Measurements from ENCODE around the gene SLC32A1.
A peak's percentile ranks its signal among the peaks of the same experiment; 100 is the strongest.

The SLC32A1 gene

GRCh38 chr20:38752029-38752428, 27.7 kb downstream of the SLC32A1 start:
- DNase-seq (ENCODE audit: low read depth) = no peak

GRCh38 chr20:38754924-38755323, 30.6 kb downstream of the SLC32A1 start:
- DNase-seq (ENCODE audit: low read depth) = no peak

DNA sequence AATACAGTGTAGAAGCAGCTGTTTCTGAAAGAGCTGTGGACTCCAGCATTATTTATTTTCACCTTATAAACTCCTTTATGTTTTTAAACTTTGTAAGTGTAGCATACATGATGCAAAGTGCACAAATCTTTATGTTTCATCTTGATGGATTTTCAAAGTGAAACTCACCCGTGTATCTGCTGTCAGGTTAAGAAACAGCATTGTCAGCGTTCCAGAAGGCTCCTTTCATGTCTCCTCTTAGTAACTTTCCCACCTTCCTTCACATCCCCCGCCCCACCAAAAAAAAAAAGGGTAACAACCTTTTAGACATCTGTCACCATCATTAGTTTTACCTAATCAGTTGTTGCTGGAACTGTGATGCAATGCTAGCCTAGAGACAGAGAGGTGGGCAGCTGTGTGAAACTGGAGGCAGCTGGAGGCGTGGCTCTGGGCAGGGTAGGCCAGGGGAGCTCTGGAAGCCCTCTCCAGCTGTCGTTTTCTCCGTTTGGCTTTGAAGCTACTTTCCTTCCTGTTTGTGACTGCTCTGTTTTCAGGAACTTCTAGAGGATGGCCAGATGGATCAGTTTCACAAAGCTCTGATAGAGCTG, 31.1 kb downstream of the SLC32A1 start:
- DNase-seq (ENCODE audit: low read depth) = no peak

DNA sequence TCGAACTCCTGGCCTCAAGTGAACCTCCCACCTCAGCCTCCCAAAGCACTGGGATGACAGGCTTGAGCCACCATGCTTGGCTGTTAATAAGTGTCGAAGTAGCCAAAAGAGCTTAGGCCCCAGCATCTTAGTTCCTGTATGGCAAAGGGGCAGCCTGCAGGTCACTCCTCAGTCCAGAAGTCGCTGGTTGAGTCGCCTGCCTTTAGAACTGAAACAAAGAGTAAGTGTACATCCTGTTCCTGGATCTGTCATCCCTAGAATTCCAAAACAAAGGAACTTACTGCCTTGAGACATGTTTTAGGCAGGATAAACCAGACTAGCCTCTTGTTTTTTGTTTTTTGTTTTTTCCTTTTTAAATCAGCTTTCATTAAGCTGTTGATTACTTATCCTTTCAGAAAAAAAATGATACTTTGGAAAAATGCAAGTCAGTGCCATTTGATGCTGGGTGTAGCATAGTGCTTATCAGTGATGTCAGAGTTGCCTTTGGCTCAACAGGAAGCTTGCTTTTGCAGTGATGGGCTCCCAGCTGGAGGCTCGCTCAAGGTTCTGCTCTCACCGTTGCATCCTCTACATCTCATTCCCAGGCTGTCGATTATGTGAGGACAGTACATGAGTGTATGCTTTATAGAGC, 33.0 kb downstream of the SLC32A1 start:
- DNase-seq (ENCODE audit: low read depth) = no peak

DNA sequence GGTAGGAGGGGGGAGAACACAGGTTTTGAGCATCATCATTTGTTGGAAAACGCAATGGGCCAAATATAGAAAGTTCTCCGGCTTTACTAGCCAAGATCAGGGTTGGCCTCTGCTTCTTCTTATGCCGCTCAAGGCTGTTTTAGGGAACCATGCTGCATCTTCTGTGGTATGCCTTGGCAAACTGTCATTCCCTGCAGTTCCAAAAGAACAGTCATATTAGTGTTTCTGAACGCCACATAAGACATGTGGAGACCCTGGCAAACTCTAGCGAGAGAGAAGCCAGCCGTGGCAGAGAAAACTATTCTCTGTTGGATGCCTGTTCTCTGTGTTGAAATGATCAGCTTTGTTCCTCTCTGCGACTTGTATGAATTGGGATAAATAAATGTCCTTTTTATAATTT, 34.8 kb downstream of the SLC32A1 start:
- no peak for DNase-seq (ENCODE audit: low read depth)

GRCh38 chr20:38760978-38761377, 36.7 kb downstream of the SLC32A1 start:
- DNase-seq (ENCODE audit: low read depth) = no peak

DNA sequence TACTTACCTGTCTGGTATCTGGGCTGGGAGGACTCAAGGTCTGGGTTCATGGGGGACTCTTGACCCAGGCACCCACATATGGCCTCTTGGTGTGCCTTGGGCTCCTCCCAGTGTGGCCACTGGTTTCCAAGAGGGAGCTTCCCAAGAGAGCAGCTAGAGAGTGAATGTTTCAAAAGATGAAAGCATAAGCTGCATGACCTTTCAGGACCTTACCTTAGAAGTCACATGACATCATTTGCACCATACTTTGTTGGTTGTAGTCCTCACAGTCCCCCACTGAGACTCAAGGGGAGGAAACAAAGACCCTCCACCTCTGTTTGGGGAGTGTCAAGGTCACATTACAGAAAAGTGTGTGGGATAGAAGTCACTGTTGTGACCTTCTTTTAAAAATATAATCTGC, 37.9 kb downstream of the SLC32A1 start:
- DNase-seq (ENCODE audit: low read depth) = no peak

GRCh38 chr20:38763616-38764015, 39.3 kb downstream of the SLC32A1 start:
- no peak for DNase-seq (ENCODE audit: low read depth)

DNA sequence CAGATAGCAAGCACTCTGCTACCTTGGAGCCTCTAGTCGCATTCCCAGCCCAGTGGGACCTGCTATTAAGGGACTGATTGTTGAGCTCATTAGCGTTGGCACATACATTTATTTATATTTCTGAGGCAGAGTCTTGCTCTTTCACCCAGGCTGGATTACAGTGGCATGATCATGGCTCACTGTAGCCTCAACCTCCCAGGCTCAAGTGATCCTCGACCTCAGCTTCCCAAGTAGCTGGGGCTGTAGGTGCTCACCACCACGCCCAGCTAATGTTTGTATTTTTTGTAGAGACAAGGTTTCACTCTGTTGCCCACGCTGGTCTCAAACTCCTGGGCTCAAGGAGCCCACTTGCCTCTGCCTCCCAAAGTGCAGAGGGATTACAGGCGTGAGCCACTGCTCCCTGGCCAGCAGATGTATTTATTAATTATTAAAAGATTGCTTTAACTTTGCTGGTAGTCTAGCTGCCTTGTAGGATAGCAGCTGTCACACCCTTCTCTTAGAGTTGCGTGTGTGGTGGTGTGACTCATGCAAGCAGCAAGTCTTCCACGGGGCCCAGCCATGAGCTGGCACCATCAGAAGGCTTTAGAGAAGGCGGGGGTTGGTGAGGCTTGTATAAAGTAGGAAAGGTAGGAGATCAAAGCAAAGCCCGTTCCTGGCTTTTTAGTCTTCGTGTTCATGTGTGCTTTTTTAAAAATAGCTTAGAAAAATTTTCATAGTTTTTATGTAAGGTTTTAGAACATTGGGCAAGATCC, 40.5 kb downstream of the SLC32A1 start:
- DNase-seq (ENCODE audit: low read depth) = peak; percentile 9

GRCh38 chr20:38766071-38766470, 41.8 kb downstream of the SLC32A1 start:
- DNase-seq (ENCODE audit: low read depth) = no peak

DNA sequence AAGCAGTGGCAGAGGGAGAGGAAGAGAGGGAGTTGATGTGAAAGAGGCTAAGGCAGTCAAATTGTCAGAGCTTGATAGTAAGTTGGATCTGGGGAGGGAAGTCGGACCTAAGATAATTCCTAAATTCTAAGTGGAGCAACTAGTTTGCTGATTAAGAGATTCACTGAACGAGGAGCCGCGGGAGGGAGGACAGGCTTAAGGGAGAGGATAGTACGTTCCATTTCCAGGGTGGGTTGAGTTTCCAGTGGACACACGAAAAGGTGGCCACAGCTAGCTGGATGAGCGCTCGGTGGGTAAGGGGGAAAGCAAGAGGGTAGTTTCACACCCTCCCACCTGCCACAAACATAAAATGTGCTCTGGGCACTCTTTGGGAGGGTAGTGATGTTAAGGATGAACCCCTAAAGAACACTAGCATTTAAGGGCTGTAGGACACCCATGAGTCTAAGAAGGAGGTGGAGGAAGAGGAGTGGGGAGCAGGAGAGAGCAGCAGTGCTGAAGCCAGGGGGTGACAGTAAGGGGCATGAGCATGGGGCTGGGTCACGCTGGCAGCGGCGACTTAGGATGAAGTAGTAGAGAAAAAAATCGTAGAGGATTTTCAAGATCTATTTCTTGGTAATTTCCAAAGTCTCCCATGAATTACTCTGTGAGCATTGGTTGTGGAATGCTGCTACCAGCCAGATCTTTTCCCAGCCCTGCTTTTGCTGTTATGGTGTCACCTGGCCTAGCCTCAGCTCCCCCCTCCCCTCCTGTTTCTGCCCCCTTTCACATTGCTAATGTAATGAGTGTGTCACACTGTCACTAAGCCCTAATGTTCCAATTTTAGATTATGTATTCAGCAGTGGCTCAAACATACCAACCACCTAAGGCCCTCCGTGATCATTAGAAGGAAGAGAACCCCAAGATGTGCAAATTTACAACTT, 45.4 kb downstream of the SLC32A1 start:
- DNase-seq (ENCODE audit: low read depth) = no peak

GRCh38 chr20:38770546-38770945, 46.3 kb downstream of the SLC32A1 start:
- DNase-seq (ENCODE audit: low read depth) = no peak

GRCh38 chr20:38770970-38771369, 46.7 kb downstream of the SLC32A1 start:
- no peak for DNase-seq (ENCODE audit: low read depth)

GRCh38 chr20:38771621-38772020, 47.3 kb downstream of the SLC32A1 start:
- DNase-seq (ENCODE audit: low read depth) = no peak

GRCh38 chr20:38774167-38774566, 49.9 kb downstream of the SLC32A1 start:
- no peak for DNase-seq (ENCODE audit: low read depth)

DNA sequence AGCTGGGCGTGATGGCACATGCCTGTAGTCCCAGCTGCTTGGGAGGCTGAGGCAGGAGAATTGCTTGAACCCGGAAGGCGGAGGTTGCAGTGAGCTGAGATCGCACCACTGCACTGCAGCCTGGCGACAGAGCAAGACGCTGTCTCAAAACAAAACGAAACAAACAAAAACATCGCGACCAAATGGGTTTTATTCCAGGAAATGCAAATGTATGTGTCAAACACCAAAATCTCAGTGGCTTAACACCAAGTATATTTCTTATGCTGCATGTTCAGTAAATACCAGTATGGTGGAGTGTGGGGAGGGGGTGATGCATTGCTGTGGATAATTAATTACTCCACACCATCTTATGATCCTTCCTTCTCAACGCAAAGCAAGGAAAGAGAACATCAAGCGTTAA, 52.1 kb downstream of the SLC32A1 start:
- no peak for DNase-seq (ENCODE audit: low read depth)
